ENCODE measurements around the gene TYW1B. TPM values are rescaled to one million over a fixed set of nuclear protein-coding genes. Genes with fewer than 3 reads are reported as not detected.

TYW1B gene
- total RNA-seq, 4 donors from 2014 or later, result 2.8 to 20.0 (median 10.1) TPM

Small RNA genes lying within 50 kb of the gene (microRNA-seq; reads per million reads assigned to microRNA genes)
- gene MIR4650-2 (ENCODE audit: borderline microRNAs expressed, borderline replicate concordance), result not detected

Small RNA genes lying within 50 kb of the gene (small RNA-seq; reads per million reads assigned to genes)
- gene AC211469.2, result not detected
- not detected for gene MIR4650-2
- not detected for gene RN7SL377P
- not detected for gene RN7SL625P

Other genes with a start within 250 kb of the TYW1B start
- gene POM121, start 96.9 kb upstream of the TYW1B start, total RNA-seq, result 10 to 100 TPM in 2 of 4 donors, 1 to 10 TPM in 2; 5.3 to 42.9 (median 10.3) TPM
- 1 to 10 TPM in 2 of 4 donors, not detected in 2; 1.7 to 2.9 TPM for gene TRIM74, start 141.3 kb upstream of the TYW1B start, total RNA-seq
- under 1 TPM in 1 of 4 donors, not detected in 3; 0.14 TPM for gene SPDYE8, start 201.6 kb upstream of the TYW1B start, total RNA-seq
- gene SPDYE11, start 229.7 kb upstream of the TYW1B start, total RNA-seq, result under 1 TPM in 1 of 4 donors, not detected in 3; 0.14 TPM